Fibroblast of lung (primary cell): ENCODE results near the gene UGT1A7. TPM values are rescaled to one million over a fixed set of nuclear protein-coding genes. Genes with fewer than 3 reads are reported as not detected.

Experiments used
- DNase-seq, 2 donors: peaks; one replicate each; pipeline versions ENCODE4 v3.0.0 to v3.0.0-alpha.2; 2010; ENCODE audit warnings: low read depth in 2 of 2
- H2AFZ ChIP-seq: 2 replicates; pipeline ENCODE4 v1.5.1; 2012; ENCODE audit warnings: low read length, control low read depth, inconsistent platforms
- H3K27ac ChIP-seq: 2 replicates; pipeline ENCODE4 v1.5.1; 2011; ENCODE audit warnings: low read length, control low read depth; ENCODE audit not compliant: insufficient read depth
- H3K27me3 ChIP-seq: 2 replicates; pipeline ENCODE4 v1.5.1; 2011; ENCODE audit warnings: mild to moderate bottlenecking, low read length; ENCODE audit not compliant: control insufficient read depth, insufficient read depth
- H3K36me3 ChIP-seq: 2 replicates; pipeline ENCODE4 v1.5.1; 2011; ENCODE audit warnings: low read length; ENCODE audit not compliant: control insufficient read depth, insufficient read depth
- H3K4me1 ChIP-seq: 2 replicates; pipeline ENCODE4 v1.5.1; 2011; ENCODE audit warnings: low read length; ENCODE audit not compliant: control insufficient read depth, insufficient read depth; ENCODE audit errors: extremely low read depth
- H3K4me2 ChIP-seq: 2 replicates; pipeline ENCODE4 v1.5.1; 2011; ENCODE audit warnings: low read length, control low read depth; ENCODE audit not compliant: insufficient read depth; ENCODE audit errors: extremely low read depth
- H3K4me3 ChIP-seq, 4 experiments: fragments of 200-600 bp in 1 of 4; sonication (generic) in 1 of 4; replicated peaks in 1 of 4; 2 replicates each; pipeline ENCODE4 v1.5.1; 2011 to 2016; ENCODE audit warnings: low read length in 4 of 4, low read depth in 3 of 4, mild to moderate bottlenecking in 3 of 4, control low read depth in 2 of 4, inconsistent platforms in 1 of 4, mixed read lengths in 1 of 4; ENCODE audit not compliant: insufficient read depth in 1 of 4; ENCODE audit errors: control extremely low read depth in 1 of 4
- H3K79me2 ChIP-seq: 2 replicates; pipeline ENCODE4 v1.5.1; 2012; ENCODE audit warnings: mild to moderate bottlenecking, low read length, inconsistent platforms; ENCODE audit not compliant: control insufficient read depth, insufficient read depth
- H3K9ac ChIP-seq: 2 replicates; pipeline ENCODE4 v1.5.1; 2011; ENCODE audit warnings: mild to moderate bottlenecking, low read length, control low read depth; ENCODE audit not compliant: insufficient read depth
- H3K9me3 ChIP-seq: 2 replicates; pipeline ENCODE4 v1.5.1; 2012; ENCODE audit warnings: low read depth, low read length; ENCODE audit not compliant: control insufficient read depth, insufficient read depth
- H4K20me1 ChIP-seq: 2 replicates; pipeline ENCODE4 v1.5.1; 2011; ENCODE audit warnings: low read length; ENCODE audit not compliant: control insufficient read depth, insufficient read depth; ENCODE audit errors: extremely low read depth
- CTCF ChIP-seq, 2 donors: IDR thresholded peaks in 1 of 2; conservative IDR thresholded peaks in 1 of 2; 1 replicate in 1 of 2; 2 replicates in 1 of 2; pipeline ENCODE4 v1.5.1; 2011 to 2012; ENCODE audit warnings: low read length in 2 of 2, control low read depth in 1 of 2, inconsistent platforms in 1 of 2, low read depth in 1 of 2, mild to moderate bottlenecking in 1 of 2
- EZH2 ChIP-seq: IDR thresholded peaks from 2 replicates; pipeline ENCODE4 v1.5.1; 2012; ENCODE audit warnings: low read length, control low read depth, mild to moderate bottlenecking; ENCODE audit errors: missing control alignments
- polyA plus RNA-seq, 2 donors: library from polyadenylated mRNA; depleted of rRNA in 1 of 2; stranded (reverse) in 1 of 2; unstranded in 1 of 2; fragments of >200 nt; gene quantifications; 2 replicates each; pipeline ENCODE4 v1.2.1, GENCODE V29; 2011 to 2012; ENCODE audit warnings: missing spikeins in 1 of 2
- total RNA-seq: library from RNA; depleted of rRNA; stranded (reverse); fragments of >200 nt; gene quantifications from 2 replicates; pipeline ENCODE4 v1.2.1, GENCODE V29; 2014

Gene UGT1A7
- total and polyA plus RNA-seq, 2 donors (not counting 1 experiment from before 2014, with no cell fraction given) = not detected

- Histone ChIP-seq H3K4me2 (no peak overlapping the region), H3K27me3 (no peaks in the 10 kb centered on the region), H3K4me3 (no peak overlapping the region), H4K20me1 (no peaks in the 10 kb centered on the region), H3K9me3 (no peaks in the 10 kb centered on the region), H3K9ac (no peak overlapping the region), H3K36me3 (no peaks in the 10 kb centered on the region), H2AFZ (no peak overlapping the region), H3K4me1 (no peaks in the 10 kb centered on the region), H3K27ac (no peak overlapping the region), H3K79me2 (no peaks in the 10 kb centered on the region)
- TF ChIP-seq EZH2 (no peak), CTCF (conservative IDR thresholded peaks at IDR 0.05 in 1 of 2, IDR thresholded peaks at IDR 0.05 in 1 of 2; ENCODE audit: low read depth in 1 of 2, low read length in 2 of 2) (no peak)
- DNase-seq = no peak
These were observed 10.0 kb downstream of the UGT1A7 start for GRCh38 chr2:233691443-233692433.

GRCh38 chr2:233692648-233693047 is 10.9 kb downstream of the UGT1A7 start, which contains the start of gene UGT1A6:
TSS of gene UGT1A6 (plus strand) at chr2:233692890. CDS start at chr2:233693005, 115 bp downstream.
- H3K79me2 ChIP-seq = no peaks in the 10 kb centered on the region
- H3K27ac ChIP-seq = no peak within 1 kb of the TSS
- no peak within 1 kb of the TSS for H3K4me2 ChIP-seq
- H3K27me3 ChIP-seq = no peaks in the 10 kb centered on the region
- H3K9me3 ChIP-seq = no peaks in the 10 kb centered on the region
- H3K36me3 ChIP-seq = no peaks in the 10 kb centered on the region
- H2AFZ ChIP-seq = no peak within 1 kb of the TSS
- no peak within 1 kb of the TSS for H3K4me3 ChIP-seq
- H3K9ac ChIP-seq = no peak within 1 kb of the TSS
- H3K4me1 ChIP-seq = no peaks in the 10 kb centered on the region
- TF ChIP-seq CTCF (conservative IDR thresholded peaks at IDR 0.05 in 1 of 2, IDR thresholded peaks at IDR 0.05 in 1 of 2; ENCODE audit: low read depth in 1 of 2, low read length in 2 of 2) = no peak
- no peak for TF ChIP-seq EZH2
- no peak for DNase-seq
- H4K20me1 ChIP-seq = no peaks in the 10 kb centered on the region

GRCh38 chr2:233693963-233694362 is 12.3 kb downstream of the UGT1A7 start:
- no peak for DNase-seq
- H3K9ac ChIP-seq = no peak overlapping the region
- H3K9me3 ChIP-seq = no peaks in the 10 kb centered on the region
- H3K4me3 ChIP-seq = no peak overlapping the region
- H3K36me3 ChIP-seq = no peaks in the 10 kb centered on the region
- H2AFZ ChIP-seq = no peak overlapping the region
- no peaks in the 10 kb centered on the region for H4K20me1 ChIP-seq
- TF ChIP-seq EZH2 (no peak), CTCF (conservative IDR thresholded peaks at IDR 0.05 in 1 of 2, IDR thresholded peaks at IDR 0.05 in 1 of 2; ENCODE audit: low read depth in 1 of 2, low read length in 2 of 2) (no peak)
- no peak overlapping the region for H3K27ac ChIP-seq
- no peak overlapping the region for H3K4me2 ChIP-seq
- no peaks in the 10 kb centered on the region for H3K4me1 ChIP-seq
- H3K79me2 ChIP-seq = no peaks in the 10 kb centered on the region
- no peaks in the 10 kb centered on the region for H3K27me3 ChIP-seq
